OCI-LY7 (cell line): ENCODE measurements around the gene GJC2. TPM values are rescaled to one million over a fixed set of nuclear protein-coding genes. Genes with fewer than 3 reads are reported as not detected.

Source experiments
- BruUV-seq: library from RNA; stranded (reverse); fragments of 400-500 nt; replicated peaks from 2 replicates; lab custom pipeline; 2021; lab: Mats Ljungman, UMichigan
- CTCF ChIA-PET: fragments of 300-600 bp; sonication (Branson Sonifier 250); formaldehyde crosslinking; loops from one replicate; lab custom pipeline; 2022; ENCODE audit warnings: antibody characterized with exemption; ENCODE audit not compliant: unreplicated experiment; lab: Charles Lee
- POLR2A ChIA-PET: fragments of 300-600 bp; sonication (Branson Sonifier 250); formaldehyde crosslinking; loops from one replicate; lab custom pipeline; 2022; ENCODE audit warnings: antibody characterized with exemption; lab: Charles Lee
- DNase-seq: peaks from one replicate; pipeline ENCODE4 v3.0.0-alpha.2; 2015; ENCODE audit warnings: low spot score
- H2AFZ ChIP-seq: fragments of 200-600 bp; sonication (generic), shearing (Covaris generic); 2 replicates; pipeline ENCODE4 v1.6.1; 2014; ENCODE audit warnings: mild to moderate bottlenecking, antibody characterized with exemption, low read length, moderate library complexity
- H3K27ac ChIP-seq: fragments of 200-600 bp; sonication (generic); 2 replicates; pipeline ENCODE4 v1.5.1; 2014; ENCODE audit warnings: mixed run types, low read depth, mild to moderate bottlenecking, moderate library complexity, low read length, inconsistent platforms; ENCODE audit not compliant: poor library complexity, severe bottlenecking
- H3K36me3 ChIP-seq: fragments of 200-600 bp; sonication (generic); 2 replicates; pipeline ENCODE4 v1.6.1; 2014; ENCODE audit warnings: mild to moderate bottlenecking, antibody characterized with exemption, low read length, moderate library complexity, mixed read lengths; ENCODE audit not compliant: insufficient read depth
- H3K4me1 ChIP-seq: fragments of 200-600 bp; sonication (generic); 2 replicates; pipeline ENCODE4 v1.5.1; 2014; ENCODE audit warnings: mild to moderate bottlenecking, low read length; ENCODE audit not compliant: insufficient read depth, poor library complexity, severe bottlenecking
- H3K4me2 ChIP-seq: fragments of 200-600 bp; sonication (generic); 2 replicates; pipeline ENCODE4 v1.6.1; 2014; ENCODE audit warnings: mild to moderate bottlenecking, low read length
- H3K4me3 ChIP-seq: fragments of 200-600 bp; sonication (generic); 2 replicates; pipeline ENCODE4 v1.5.1; 2014; ENCODE audit warnings: mild to moderate bottlenecking, low read depth, low read length; ENCODE audit not compliant: poor library complexity, severe bottlenecking
- H3K79me2 ChIP-seq: fragments of 200-600 bp; sonication (generic); 2 replicates; pipeline ENCODE4 v1.6.1; 2016; ENCODE audit warnings: low read depth, mild to moderate bottlenecking, low read length, moderate library complexity, mixed read lengths; ENCODE audit not compliant: insufficient read depth
- H3K9me2 ChIP-seq: fragments of 200-600 bp; sonication (generic); 2 replicates; pipeline ENCODE4 v1.6.1; 2016; ENCODE audit warnings: mild to moderate bottlenecking, low read length, mixed read lengths; ENCODE audit not compliant: insufficient read depth
- H3K9me3 ChIP-seq: fragments of 200-600 bp; sonication (generic); 2 replicates; pipeline ENCODE4 v1.6.1; 2014; ENCODE audit warnings: mild to moderate bottlenecking, mixed run types, low read length, mixed read lengths
- H4K20me1 ChIP-seq: fragments of 200-600 bp; sonication (generic); 2 replicates; pipeline ENCODE4 v1.6.1; 2014; ENCODE audit warnings: mild to moderate bottlenecking, antibody characterized with exemption, low read length, moderate library complexity, mixed read lengths; ENCODE audit not compliant: insufficient read depth
- CTCF ChIP-seq: fragments of 200-600 bp; sonication (generic); conservative IDR thresholded peaks from 2 replicates; pipeline ENCODE4 v1.5.1; 2014; ENCODE audit warnings: mild to moderate bottlenecking, antibody characterized with exemption, low read length, moderate library complexity, mixed read lengths
- EZH2phosphoT487 ChIP-seq: fragments of 200-600 bp; sonication (generic); IDR thresholded peaks from 2 replicates; pipeline ENCODE4 v1.6.1; 2018; ENCODE audit warnings: low read depth, borderline replicate concordance, mild to moderate bottlenecking, mixed run types, antibody characterized with exemption, low read length, moderate library complexity, mixed read lengths
- intact Hi-C: fragments of 100-400 bp; cut with micrococcal nuclease; formaldehyde crosslinking; loops from one replicate; pipeline ENCODE4 v1.10.0; 2022; ENCODE audit not compliant: unreplicated experiment
- total RNA-seq, 2 experiments: library from RNA; depleted of rRNA in 1 of 2; stranded (reverse); fragments of >200 nt in 1 of 2; shearing (Covaris generic) in 1 of 2; gene quantifications; 2 replicates each; pipeline ENCODE4 v1.2.3, GENCODE V29; 2014 to 2022

GJC2 gene
- total RNA-seq, 2 experiments from 2014 or later, result 0.22 to 0.80 TPM

GRCh38 chr1:228148935-228149405 lies 760 bp upstream of the GJC2 start:
- ChIA-PET POLR2A (interaction anchor here (1.0 kb wide), 1 partner anchor 11 kb away, joined by 3 read pairs; no protein-coding TSS in a partner anchor), CTCF (no interaction called here)
- Histone ChIP-seq H2AFZ (no peak overlapping the region), H4K20me1 (peaks cover 2% of the 10 kb centered on the region; the same call in 1 of the 2 replicates), H3K79me2 (peaks cover 9% of the 10 kb centered on the region; the same call in 1 of the 2 replicates), H3K4me1 (peaks cover 24% of the 10 kb centered on the region), H3K36me3 (peaks cover 28% of the 10 kb centered on the region), H3K4me3 (no peak overlapping the region), H3K9me2 (no peaks in the 10 kb centered on the region), H3K27ac (peak overlapping the region; percentile 33), H3K4me2 (peak overlapping the region; percentile 45), H3K9me3 (no peaks in the 10 kb centered on the region)
- intact Hi-C loops, result no loop called here
- BruUV-seq, result no TSS peak
- TF ChIP-seq CTCF (no peak), EZH2phosphoT487 (no peak)
- no peak for DNase-seq

- Histone ChIP-seq H3K36me3 (peaks cover 28% of the 10 kb centered on the region), H3K4me2 (no peak overlapping the region), H3K9me2 (no peaks in the 10 kb centered on the region), H4K20me1 (no peaks in the 10 kb centered on the region; the same call in 1 of the 2 replicates), H2AFZ (no peak overlapping the region), H3K4me3 (no peak overlapping the region), H3K9me3 (no peaks in the 10 kb centered on the region), H3K4me1 (peaks cover 15% of the 10 kb centered on the region), H3K79me2 (no peaks in the 10 kb centered on the region; the same call in 1 of the 2 replicates), H3K27ac (no peak overlapping the region)
- intact Hi-C loops, result no loop called here
- POLR2A ChIA-PET, result no interaction called here
- CTCF ChIA-PET, result no interaction called here
- no peak for DNase-seq
- no peak for TF ChIP-seq CTCF
- no peak for TF ChIP-seq EZH2phosphoT487
- BruUV-seq, result no TSS peak
Measured at GRCh38 chr1:228150120-228150460, 360 bp downstream of the GJC2 start.

GRCh38 chr1:228150461-228151179 lies 890 bp downstream of the GJC2 start:
- no peak overlapping the region for H3K4me2 ChIP-seq
- TF ChIP-seq EZH2phosphoT487 (no peak), CTCF (no peak)
- no peak overlapping the region for H3K27ac ChIP-seq
- no TSS peak for BruUV-seq
- intact Hi-C loops, result no loop called here
- ChIA-PET POLR2A (no interaction called here), CTCF (no interaction called here)
- no peaks in the 10 kb centered on the region for H3K9me2 ChIP-seq
- peaks cover 15% of the 10 kb centered on the region for H3K4me1 ChIP-seq
- no peaks in the 10 kb centered on the region for H4K20me1 ChIP-seq
- H2AFZ ChIP-seq, result no peak overlapping the region
- no peaks in the 10 kb centered on the region for H3K79me2 ChIP-seq
- H3K36me3 ChIP-seq, result peaks cover 26% of the 10 kb centered on the region
- H3K9me3 ChIP-seq, result no peaks in the 10 kb centered on the region
- DNase-seq, result no peak
- no peak overlapping the region for H3K4me3 ChIP-seq
